Measurements from ENCODE around the gene BCL10. TPM values are rescaled to one million over a fixed set of nuclear protein-coding genes. Genes with fewer than 3 reads are reported as not detected.

The BCL10 gene
- total RNA-seq, 2 donors from 2014 or later, result 80.7 to 167 TPM

GRCh38 chr1:85297855-85298629 lies 21.6 kb upstream of the BCL10 start:
- Histone ChIP-seq H3K4me3 (no peak overlapping the region), H3K4me1 (peaks cover 6% of the 10 kb centered on the region), H3K9me3 (no peaks in the 10 kb centered on the region), H3K9ac (ENCODE audit: low read depth in 2 of 2, low read length in 2 of 2) (peak overlapping the region in 1 of 2 donors; percentile 16), H3K27ac (peak overlapping the region; percentile 66), H3K36me3 (no peaks in the 10 kb centered on the region), H3K27me3 (no peaks in the 10 kb centered on the region)
- intact Hi-C loops (cut with DNase I), result no loop called here
- peak; percentile 67 for DNase-seq
- TF ChIP-seq CTCF (IDR thresholded peaks at IDR 0.05), result no peak

GRCh38 chr1:85297538-85297854 lies 21.1 kb upstream of the BCL10 start:
- no peak overlapping the region for H3K9ac ChIP-seq (ENCODE audit: low read depth in 2 of 2, low read length in 2 of 2)
- intact Hi-C loops (cut with DNase I), result no loop called here
- no peaks in the 10 kb centered on the region for H3K27me3 ChIP-seq
- no peak for TF ChIP-seq CTCF (IDR thresholded peaks at IDR 0.05)
- no peaks in the 10 kb centered on the region for H3K9me3 ChIP-seq
- H3K36me3 ChIP-seq, result no peaks in the 10 kb centered on the region
- peak overlapping the region; percentile 66 for H3K27ac ChIP-seq
- no peak overlapping the region for H3K4me3 ChIP-seq
- DNase-seq, result no peak
- peaks cover 6% of the 10 kb centered on the region for H3K4me1 ChIP-seq

GRCh38 chr1:85296980-85297379 lies 20.5 kb upstream of the BCL10 start:
- DNase-seq, result no peak
- Histone ChIP-seq H3K9me3 (no peaks in the 10 kb centered on the region), H3K36me3 (no peaks in the 10 kb centered on the region), H3K9ac (ENCODE audit: low read depth in 2 of 2, low read length in 2 of 2) (no peak overlapping the region), H3K27ac (no peak overlapping the region), H3K4me1 (peaks cover 6% of the 10 kb centered on the region), H3K4me3 (no peak overlapping the region), H3K27me3 (no peaks in the 10 kb centered on the region)
- no peak for TF ChIP-seq CTCF (IDR thresholded peaks at IDR 0.05)
- intact Hi-C loops (cut with DNase I), result no loop called here

GRCh38 chr1:85295654-85296053 lies 19.2 kb upstream of the BCL10 start:
- no peaks in the 10 kb centered on the region for H3K36me3 ChIP-seq
- no peak overlapping the region for H3K27ac ChIP-seq
- H3K4me1 ChIP-seq, result peaks cover 6% of the 10 kb centered on the region
- no peak for DNase-seq
- H3K9me3 ChIP-seq, result no peaks in the 10 kb centered on the region
- H3K9ac ChIP-seq (ENCODE audit: low read depth in 2 of 2, low read length in 2 of 2), result no peak overlapping the region
- H3K27me3 ChIP-seq, result no peaks in the 10 kb centered on the region
- no peak for TF ChIP-seq CTCF (IDR thresholded peaks at IDR 0.05)
- intact Hi-C loops (cut with DNase I), result no loop called here
- no peak overlapping the region for H3K4me3 ChIP-seq

- H3K36me3 ChIP-seq, result no peaks in the 10 kb centered on the region
- intact Hi-C loops (cut with DNase I), result no loop called here
- TF ChIP-seq CTCF (IDR thresholded peaks at IDR 0.05), result no peak
- H3K9ac ChIP-seq (ENCODE audit: low read depth in 2 of 2, low read length in 2 of 2), result no peak overlapping the region
- no peaks in the 10 kb centered on the region for H3K27me3 ChIP-seq
- peaks cover 6% of the 10 kb centered on the region for H3K4me1 ChIP-seq
- no peak overlapping the region for H3K27ac ChIP-seq
- no peak for DNase-seq
- H3K9me3 ChIP-seq, result no peaks in the 10 kb centered on the region
- no peak overlapping the region for H3K4me3 ChIP-seq
Measured at GRCh38 chr1:85295006-85295431, 18.6 kb upstream of the BCL10 start.

All from colonic mucosa (tissue), 4 donors.